HEK293 (cell line): ENCODE data around the gene KIAA1191.

ENCODE experiments used
- CTCF ChIA-PET: fragments of 350-600 bp; formaldehyde crosslinking; extraction: SDS; loops from one replicate; lab custom pipeline; 2021; ENCODE audit warnings: antibody characterized with exemption; lab: Yijun Ruan, JAX
- POLR2A ChIA-PET: fragments of 300-600 bp; formaldehyde crosslinking; extraction: SDS; loops from one replicate; lab custom pipeline; 2020; ENCODE audit warnings: antibody characterized with exemption, inconsistent platforms; lab: Yijun Ruan, JAX
- H3K27ac ChIP-seq: fragments of 200-500 bp; sonication (Bioruptor generic); 2 replicates; pipeline ENCODE4 v1.5.1; 2014; ENCODE audit warnings: low read depth, low read length, control low read depth, inconsistent platforms; ENCODE audit errors: extremely low read depth
- H3K36me3 ChIP-seq, 2 experiments: fragments of 200-500 bp in 1 of 2; sonication (Bioruptor generic) in 1 of 2; 1 replicate in 1 of 2; 2 replicates in 1 of 2; pipeline ENCODE4 v1.5.1; 2014 to 2017; ENCODE audit warnings: inconsistent platforms in 2 of 2, low read length in 2 of 2; ENCODE audit not compliant: control insufficient read depth in 2 of 2, insufficient read depth in 1 of 2
- H3K4me1 ChIP-seq: fragments of 200-500 bp; sonication (Bioruptor generic); 2 replicates; pipeline ENCODE4 v1.5.1; 2014; ENCODE audit warnings: mild to moderate bottlenecking, low read length, inconsistent platforms; ENCODE audit not compliant: control insufficient read depth, insufficient read depth
- H3K4me3 ChIP-seq: 2 replicates; pipeline ENCODE4 v1.5.1; 2011; ENCODE audit warnings: low read depth, mild to moderate bottlenecking, control low read depth, low read length, moderate library complexity
- H3K9me3 ChIP-seq: fragments of 200-500 bp; sonication (Bioruptor generic); 2 replicates; pipeline ENCODE4 v1.5.1; 2014; ENCODE audit warnings: low read depth, low read length, inconsistent platforms; ENCODE audit not compliant: control insufficient read depth, insufficient read depth
- HOXD13 ChIP-seq: sonication (generic); formaldehyde crosslinking; IDR thresholded peaks from 2 replicates; pipeline ENCODE4 v1.8.0; 2022; ENCODE audit warnings: missing genetic modification reagents, borderline replicate concordance
- KLF10 ChIP-seq: fragments of 450-650 bp; IDR thresholded peaks from 2 replicates; pipeline ENCODE4 v1.5.1; 2018; ENCODE audit warnings: missing biosample characterization, mild to moderate bottlenecking, missing genetic modification characterization
- KLF8 ChIP-seq: fragments of 450-650 bp; formaldehyde crosslinking; IDR thresholded peaks from 2 replicates; pipeline ENCODE4 v1.5.1; 2016; ENCODE audit warnings: missing biosample characterization, missing genetic modification characterization
- MEIS1 ChIP-seq: sonication (generic); formaldehyde crosslinking; IDR thresholded peaks from 2 replicates; pipeline ENCODE4 v1.8.1; 2022; ENCODE audit warnings: missing genetic modification reagents, mild to moderate bottlenecking, borderline replicate concordance
- OSR2 ChIP-seq: fragments of 450-650 bp; formaldehyde crosslinking; IDR thresholded peaks from 2 replicates; pipeline ENCODE4 v1.5.1; 2016; ENCODE audit warnings: missing biosample characterization, missing genetic modification characterization
- PRDM1 ChIP-seq: fragments of 450-650 bp; formaldehyde crosslinking; IDR thresholded peaks from 2 replicates; pipeline ENCODE4; 2016; ENCODE audit warnings: missing biosample characterization, missing genetic modification characterization
- PRDM2 ChIP-seq: fragments of 450-650 bp; formaldehyde crosslinking; IDR thresholded peaks from 2 replicates; pipeline ENCODE4 v1.5.1; 2016; ENCODE audit warnings: missing biosample characterization, missing genetic modification characterization, borderline replicate concordance
- SCRT2 ChIP-seq: fragments of 450-650 bp; formaldehyde crosslinking; IDR thresholded peaks from 2 replicates; pipeline ENCODE4 v1.5.1; 2016; ENCODE audit warnings: missing biosample characterization, missing genetic modification characterization
- SP7 ChIP-seq: fragments of 450-650 bp; formaldehyde crosslinking; IDR thresholded peaks from 2 replicates; pipeline ENCODE4 v1.5.1; 2016; ENCODE audit warnings: missing biosample characterization, missing genetic modification characterization
- ZBTB1 ChIP-seq: fragments of 450-650 bp; formaldehyde crosslinking; IDR thresholded peaks from 2 replicates; pipeline ENCODE4 v1.5.1; 2016; ENCODE audit warnings: missing biosample characterization, missing genetic modification characterization
- ZBTB7A ChIP-seq: fragments of 450-650 bp; formaldehyde crosslinking; IDR thresholded peaks from 2 replicates; pipeline ENCODE4 v1.5.1; 2016; ENCODE audit warnings: low read depth, missing biosample characterization, missing genetic modification characterization
- ZNF112 ChIP-seq: fragments of 450-650 bp; formaldehyde crosslinking; IDR thresholded peaks from 2 replicates; pipeline ENCODE4 v1.5.0; 2017; ENCODE audit warnings: missing biosample characterization, missing genetic modification characterization
- ZNF146 ChIP-seq: fragments of 450-650 bp; formaldehyde crosslinking; IDR thresholded peaks from 2 replicates; pipeline ENCODE4 v1.5.1; 2016; ENCODE audit warnings: missing biosample characterization, missing genetic modification characterization
- ZNF169 ChIP-seq: fragments of 450-650 bp; formaldehyde crosslinking; IDR thresholded peaks from 2 replicates; pipeline ENCODE4 v1.5.1; 2016; ENCODE audit warnings: missing biosample characterization, missing genetic modification characterization
- ZNF248 ChIP-seq: fragments of 450-650 bp; formaldehyde crosslinking; IDR thresholded peaks from 2 replicates; pipeline ENCODE4 v1.5.1; 2017; ENCODE audit warnings: missing biosample characterization, missing genetic modification characterization
- ZNF837 ChIP-seq: fragments of 450-650 bp; formaldehyde crosslinking; IDR thresholded peaks from 2 replicates; pipeline ENCODE4 v1.5.1; 2016; ENCODE audit warnings: missing biosample characterization, missing genetic modification characterization
- ZSCAN23 ChIP-seq: fragments of 450-650 bp; formaldehyde crosslinking; IDR thresholded peaks from 2 replicates; pipeline ENCODE4 v1.5.1; 2016; ENCODE audit warnings: missing biosample characterization, missing genetic modification characterization
- TF ChIP-seq, protein P1 (sequence below): fragments of 450-650 bp; formaldehyde crosslinking; IDR thresholded peaks from 2 replicates; pipeline ENCODE4 v1.5.1; 2016; ENCODE audit warnings: missing biosample characterization, missing genetic modification characterization
- TF ChIP-seq, protein P2 (sequence below): fragments of 450-650 bp; formaldehyde crosslinking; IDR thresholded peaks from 2 replicates; pipeline ENCODE4 v1.5.1; 2016; ENCODE audit warnings: missing biosample characterization, missing genetic modification characterization
- TF ChIP-seq, protein P3 (sequence below): fragments of 450-650 bp; formaldehyde crosslinking; IDR thresholded peaks from 2 replicates; pipeline ENCODE4 v1.5.1; 2016; ENCODE audit warnings: missing biosample characterization, missing genetic modification characterization
- TF ChIP-seq, protein P4 (sequence below): fragments of 450-650 bp; formaldehyde crosslinking; IDR thresholded peaks from 2 replicates; pipeline ENCODE4 v1.5.1; 2016; ENCODE audit warnings: missing biosample characterization, missing genetic modification characterization, low read depth
- TF ChIP-seq, protein P5 (sequence below): fragments of 450-650 bp; formaldehyde crosslinking; IDR thresholded peaks from 2 replicates; pipeline ENCODE4 v1.5.1; 2016; ENCODE audit warnings: missing biosample characterization, missing genetic modification characterization

KIAA1191 gene

DNA sequence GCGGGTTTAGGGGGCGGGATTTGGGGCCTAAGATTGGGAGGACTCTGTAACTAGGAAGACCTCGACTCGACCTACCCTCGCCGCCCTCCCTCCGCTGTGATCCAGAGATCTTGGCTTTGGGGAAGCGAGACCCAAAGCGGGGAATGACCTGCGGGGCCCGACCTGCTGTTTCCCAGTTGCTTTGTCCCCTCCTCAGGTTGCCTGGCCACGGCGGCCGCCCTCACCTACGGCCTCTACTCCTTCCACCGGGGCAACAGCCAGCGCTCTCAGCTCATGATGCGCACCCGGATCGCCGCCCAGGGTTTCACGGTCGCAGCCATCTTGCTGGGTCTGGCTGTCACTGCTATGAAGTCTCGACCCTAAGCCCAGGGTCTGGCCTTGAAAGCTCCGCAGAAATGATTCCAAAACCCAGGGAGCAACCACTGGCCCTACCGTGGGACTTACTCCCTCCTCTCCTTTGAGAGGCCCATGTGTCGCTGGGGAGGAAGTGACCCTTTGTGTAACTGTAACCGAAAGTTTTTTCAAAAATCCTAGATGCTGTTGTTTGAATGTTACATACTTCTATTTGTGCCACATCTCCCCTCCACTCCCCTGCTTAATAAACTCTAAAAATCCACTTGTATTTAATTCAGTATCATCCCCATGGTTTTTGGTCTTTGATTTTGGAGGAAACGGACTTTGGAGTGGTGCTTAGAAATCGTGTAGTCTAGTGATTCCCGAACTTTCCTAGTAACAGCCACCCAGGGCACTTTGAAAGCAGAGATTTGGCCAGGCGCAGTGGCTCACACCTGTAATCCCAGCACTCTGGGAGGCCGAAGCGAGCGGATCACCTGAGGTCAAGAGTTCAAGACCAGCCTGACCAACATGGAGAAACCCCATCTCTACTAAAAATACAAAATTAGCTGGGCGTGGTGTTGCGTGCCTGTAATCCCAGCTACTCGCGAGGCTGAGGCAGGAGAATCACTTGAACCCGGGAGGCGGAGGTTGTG is 27.9 kb upstream of the KIAA1191 start:
- H3K27ac ChIP-seq, result peak overlapping the region; percentile 67
- no peaks in the 10 kb centered on the region for H3K9me3 ChIP-seq
- ChIA-PET CTCF (interaction anchor here (0.7 to 1.0 kb wide), 2 partner anchors 215 to 900 kb away, joined by 3 to 4 read pairs; no protein-coding TSS in a partner anchor), POLR2A (interaction anchor here (1.3 to 1.9 kb wide), 3 partner anchors 15 to 154 kb away, joined by 3 to 5 read pairs (median 4); partner anchors contain the start of gene FAF2)
- H3K36me3 ChIP-seq, result peaks cover 0 to 68% of the 10 kb centered on the region in 2 experiments; a peak in 2 of 3 replicates
- no peaks in the 10 kb centered on the region for H3K4me1 ChIP-seq
- H3K4me3 ChIP-seq, result peak overlapping the region; percentile 67
- no peak for TF ChIP-seq HOXD13 (CRISPR knock-in tag)
- no peak for TF ChIP-seq ZNF837 (tag by site-specific recombination)
- 0 out of 2 replicates have a peak, but pooled peaks have one; percentile 26 for TF ChIP-seq SP7
- TF ChIP-seq, protein P1, sequence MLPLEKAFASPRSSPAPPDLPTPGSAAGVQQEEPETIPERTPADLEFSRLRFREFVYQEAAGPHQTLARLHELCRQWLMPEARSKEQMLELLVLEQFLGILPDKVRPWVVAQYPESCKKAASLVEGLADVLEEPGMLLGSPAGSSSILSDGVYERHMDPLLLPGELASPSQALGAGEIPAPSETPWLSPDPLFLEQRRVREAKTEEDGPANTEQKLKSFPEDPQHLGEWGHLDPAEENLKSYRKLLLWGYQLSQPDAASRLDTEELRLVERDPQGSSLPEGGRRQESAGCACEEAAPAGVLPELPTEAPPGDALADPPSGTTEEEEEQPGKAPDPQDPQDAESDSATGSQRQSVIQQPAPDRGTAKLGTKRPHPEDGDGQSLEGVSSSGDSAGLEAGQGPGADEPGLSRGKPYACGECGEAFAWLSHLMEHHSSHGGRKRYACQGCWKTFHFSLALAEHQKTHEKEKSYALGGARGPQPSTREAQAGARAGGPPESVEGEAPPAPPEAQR, result no peak
- TF ChIP-seq, protein P2, sequence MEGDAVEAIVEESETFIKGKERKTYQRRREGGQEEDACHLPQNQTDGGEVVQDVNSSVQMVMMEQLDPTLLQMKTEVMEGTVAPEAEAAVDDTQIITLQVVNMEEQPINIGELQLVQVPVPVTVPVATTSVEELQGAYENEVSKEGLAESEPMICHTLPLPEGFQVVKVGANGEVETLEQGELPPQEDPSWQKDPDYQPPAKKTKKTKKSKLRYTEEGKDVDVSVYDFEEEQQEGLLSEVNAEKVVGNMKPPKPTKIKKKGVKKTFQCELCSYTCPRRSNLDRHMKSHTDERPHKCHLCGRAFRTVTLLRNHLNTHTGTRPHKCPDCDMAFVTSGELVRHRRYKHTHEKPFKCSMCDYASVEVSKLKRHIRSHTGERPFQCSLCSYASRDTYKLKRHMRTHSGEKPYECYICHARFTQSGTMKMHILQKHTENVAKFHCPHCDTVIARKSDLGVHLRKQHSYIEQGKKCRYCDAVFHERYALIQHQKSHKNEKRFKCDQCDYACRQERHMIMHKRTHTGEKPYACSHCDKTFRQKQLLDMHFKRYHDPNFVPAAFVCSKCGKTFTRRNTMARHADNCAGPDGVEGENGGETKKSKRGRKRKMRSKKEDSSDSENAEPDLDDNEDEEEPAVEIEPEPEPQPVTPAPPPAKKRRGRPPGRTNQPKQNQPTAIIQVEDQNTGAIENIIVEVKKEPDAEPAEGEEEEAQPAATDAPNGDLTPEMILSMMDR, result no peak
- no peak for TF ChIP-seq ZBTB1 (tag by site-specific recombination)
- TF ChIP-seq ZSCAN23 (tag by site-specific recombination), result no peak
- TF ChIP-seq, protein P3, sequence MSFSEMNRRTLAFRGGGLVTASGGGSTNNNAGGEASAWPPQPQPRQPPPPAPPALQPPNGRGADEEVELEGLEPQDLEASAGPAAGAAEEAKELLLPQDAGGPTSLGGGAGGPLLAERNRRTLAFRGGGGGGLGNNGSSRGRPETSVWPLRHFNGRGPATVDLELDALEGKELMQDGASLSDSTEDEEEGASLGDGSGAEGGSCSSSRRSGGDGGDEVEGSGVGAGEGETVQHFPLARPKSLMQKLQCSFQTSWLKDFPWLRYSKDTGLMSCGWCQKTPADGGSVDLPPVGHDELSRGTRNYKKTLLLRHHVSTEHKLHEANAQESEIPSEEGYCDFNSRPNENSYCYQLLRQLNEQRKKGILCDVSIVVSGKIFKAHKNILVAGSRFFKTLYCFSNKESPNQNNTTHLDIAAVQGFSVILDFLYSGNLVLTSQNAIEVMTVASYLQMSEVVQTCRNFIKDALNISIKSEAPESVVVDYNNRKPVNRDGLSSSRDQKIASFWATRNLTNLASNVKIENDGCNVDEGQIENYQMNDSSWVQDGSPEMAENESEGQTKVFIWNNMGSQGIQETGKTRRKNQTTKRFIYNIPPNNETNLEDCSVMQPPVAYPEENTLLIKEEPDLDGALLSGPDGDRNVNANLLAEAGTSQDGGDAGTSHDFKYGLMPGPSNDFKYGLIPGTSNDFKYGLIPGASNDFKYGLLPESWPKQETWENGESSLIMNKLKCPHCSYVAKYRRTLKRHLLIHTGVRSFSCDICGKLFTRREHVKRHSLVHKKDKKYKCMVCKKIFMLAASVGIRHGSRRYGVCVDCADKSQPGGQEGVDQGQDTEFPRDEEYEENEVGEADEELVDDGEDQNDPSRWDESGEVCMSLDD (tag by site-specific recombination), result 0 out of 2 replicates have a peak, but pooled peaks have one; percentile 1
- no peak for TF ChIP-seq ZNF146
- TF ChIP-seq, protein P4, sequence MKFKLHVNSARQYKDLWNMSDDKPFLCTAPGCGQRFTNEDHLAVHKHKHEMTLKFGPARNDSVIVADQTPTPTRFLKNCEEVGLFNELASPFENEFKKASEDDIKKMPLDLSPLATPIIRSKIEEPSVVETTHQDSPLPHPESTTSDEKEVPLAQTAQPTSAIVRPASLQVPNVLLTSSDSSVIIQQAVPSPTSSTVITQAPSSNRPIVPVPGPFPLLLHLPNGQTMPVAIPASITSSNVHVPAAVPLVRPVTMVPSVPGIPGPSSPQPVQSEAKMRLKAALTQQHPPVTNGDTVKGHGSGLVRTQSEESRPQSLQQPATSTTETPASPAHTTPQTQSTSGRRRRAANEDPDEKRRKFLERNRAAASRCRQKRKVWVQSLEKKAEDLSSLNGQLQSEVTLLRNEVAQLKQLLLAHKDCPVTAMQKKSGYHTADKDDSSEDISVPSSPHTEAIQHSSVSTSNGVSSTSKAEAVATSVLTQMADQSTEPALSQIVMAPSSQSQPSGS, result no peak
- no peak for TF ChIP-seq KLF8 (tag by site-specific recombination)
- no peak for TF ChIP-seq MEIS1 (CRISPR knock-in tag)
- TF ChIP-seq, protein P5, sequence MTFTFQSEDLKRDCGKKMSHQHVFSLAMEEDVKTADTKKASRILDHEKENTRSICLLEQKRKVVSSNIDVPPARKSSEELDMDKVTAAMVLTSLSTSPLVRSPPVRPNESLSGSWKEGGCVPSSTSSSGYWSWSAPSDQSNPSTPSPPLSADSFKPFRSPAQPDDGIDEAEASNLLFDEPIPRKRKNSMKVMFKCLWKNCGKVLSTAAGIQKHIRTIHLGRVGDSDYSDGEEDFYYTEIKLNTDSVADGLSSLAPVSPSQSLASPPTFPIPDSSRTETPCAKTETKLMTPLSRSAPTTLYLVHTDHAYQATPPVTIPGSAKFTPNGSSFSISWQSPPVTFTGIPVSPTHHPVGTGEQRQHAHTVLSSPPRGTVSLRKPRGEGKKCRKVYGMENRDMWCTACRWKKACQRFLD, result no peak
- TF ChIP-seq OSR2 (tag by site-specific recombination), result no peak
- no peak for TF ChIP-seq PRDM2 (tag by site-specific recombination)
- peak; percentile 72; the same call in 1 of the 2 replicates for TF ChIP-seq KLF10 (tag by site-specific recombination)
- TF ChIP-seq ZNF169, result no peak
- TF ChIP-seq ZNF248 (tag by site-specific recombination), result no peak
- TF ChIP-seq SCRT2 (tag by site-specific recombination), result no peak
- TF ChIP-seq ZBTB7A (tag by site-specific recombination), result 0 out of 2 replicates have a peak, but pooled peaks have one; percentile 3
- TF ChIP-seq PRDM1 (tag by site-specific recombination), result no peak
- TF ChIP-seq ZNF112, result no peak
